K562 (cell line): ENCODE results near the gene ZNF672. TPM values are rescaled to one million over a fixed set of nuclear protein-coding genes. Genes with fewer than 3 reads are reported as not detected.
A peak's percentile ranks its signal among the peaks of the same experiment; 100 is the strongest.

Experiments used
- C11orf30 ChIP-seq: fragments of 450-650 bp; IDR thresholded peaks from 2 replicates; pipeline ENCODE4 v1.6.1; 2016; ENCODE audit warnings: low read depth, mild to moderate bottlenecking
- DACH1 ChIP-seq: fragments of 450-650 bp; IDR thresholded peaks from 2 replicates; pipeline ENCODE4 v1.6.1; 2018; ENCODE audit not compliant: partially characterized antibody
- FIP1L1 ChIP-seq: fragments of 200-400 bp; formaldehyde crosslinking; IDR thresholded peaks from 2 replicates; pipeline ENCODE4 v1.6.1; 2018; ENCODE audit warnings: mild to moderate bottlenecking, low read depth, low read length; ENCODE audit not compliant: poor library complexity, severe bottlenecking
- FUS ChIP-seq: fragments of 200-400 bp; formaldehyde crosslinking; optimal IDR thresholded peaks from 2 replicates; pipeline ENCODE3; 2017; ENCODE audit warnings: low read depth, low read length
- HDAC2 ChIP-seq: fragments of 450-650 bp; IDR thresholded peaks from 2 replicates; pipeline ENCODE4 v1.6.1; 2016; ENCODE audit warnings: mild to moderate bottlenecking
- LEF1 ChIP-seq: fragments of 450-650 bp; IDR thresholded peaks from 2 replicates; pipeline ENCODE4 v1.6.1; 2016; ENCODE audit warnings: mild to moderate bottlenecking
- MAZ ChIP-seq, 2 experiments: fragments of 450-650 bp in 1 of 2; sonication (generic) in 1 of 2; formaldehyde crosslinking; IDR thresholded peaks in 1 of 2; conservative IDR thresholded peaks in 1 of 2; 2 replicates each; pipeline versions ENCODE4 v1.4.0 to v1.5.0; 2020; ENCODE audit warnings: mild to moderate bottlenecking in 1 of 2, missing genetic modification reagents in 1 of 2
- MBD2 ChIP-seq: sonication (generic); IDR thresholded peaks from 2 replicates; pipeline ENCODE4 v1.6.1; 2016; ENCODE audit warnings: low read depth, borderline replicate concordance
- MED1 ChIP-seq: sonication (generic); formaldehyde crosslinking; IDR thresholded peaks from 2 replicates; pipeline ENCODE4 v1.8.1; 2023; ENCODE audit warnings: missing genetic modification reagents, borderline replicate concordance
- MYNN ChIP-seq, 2 experiments: sonication (generic); formaldehyde crosslinking in 1 of 2; IDR thresholded peaks; 2 replicates each; pipeline versions ENCODE4 v1.5.0 to v1.6.1; 2016 to 2020; ENCODE audit warnings: antibody characterized with exemption in 1 of 2, missing genetic modification reagents in 1 of 2
- NFRKB ChIP-seq: fragments of 450-650 bp; IDR thresholded peaks from 2 replicates; pipeline ENCODE4 v1.6.1; 2016; ENCODE audit warnings: low read depth
- POU5F1 ChIP-seq: fragments of 150-350 bp; IDR thresholded peaks from 2 replicates; pipeline ENCODE4 v1.6.1; 2014; ENCODE audit warnings: borderline replicate concordance, low read length, low read depth, mild to moderate bottlenecking; ENCODE audit not compliant: partially characterized antibody
- RB1 ChIP-seq: fragments of 450-650 bp; IDR thresholded peaks from 2 replicates; pipeline ENCODE4 v1.6.1; 2017; ENCODE audit warnings: low read depth, mild to moderate bottlenecking
- SIN3A ChIP-seq, 2 experiments: fragments of 150-350 bp in 1 of 2; IDR thresholded peaks; 2 replicates each; pipeline ENCODE4 v1.6.1; 2011 to 2016; ENCODE audit warnings: borderline replicate concordance in 2 of 2, low read depth in 2 of 2, low read length in 2 of 2, mild to moderate bottlenecking in 2 of 2, moderate library complexity in 2 of 2; ENCODE audit not compliant: control insufficient read depth in 1 of 2
- SP1 ChIP-seq: sonication (generic); formaldehyde crosslinking; IDR thresholded peaks from 2 replicates; pipeline ENCODE4 v1.8.1; 2022; ENCODE audit warnings: mild to moderate bottlenecking, missing genetic modification reagents
- SRF ChIP-seq, 2 experiments: fragments of 250-450, 450-650 bp in 1 of 2; sonication (Bioruptor Pico) in 1 of 2; sonication (generic) in 1 of 2; formaldehyde crosslinking; IDR thresholded peaks; 2 replicates each; pipeline versions ENCODE4 v1.5.0 to v1.5.1; 2020 to 2022; ENCODE audit warnings: mild to moderate bottlenecking in 1 of 2, missing genetic modification reagents in 1 of 2
- TAL1 ChIP-seq: fragments of 450-650 bp; IDR thresholded peaks from 2 replicates; pipeline ENCODE4 v1.6.1; 2016; ENCODE audit warnings: mild to moderate bottlenecking
- TRIM24 ChIP-seq, 2 experiments: fragments of 450-650 bp; IDR thresholded peaks; 2 replicates each; pipeline ENCODE4 v1.6.1; 2016
- ZFX ChIP-seq: sonication (generic); formaldehyde crosslinking; IDR thresholded peaks from 2 replicates; pipeline ENCODE4 v1.8.0; 2022; ENCODE audit warnings: mild to moderate bottlenecking, missing genetic modification reagents, moderate library complexity
- ZNF212 ChIP-seq: fragments of 450-650 bp; formaldehyde crosslinking; IDR thresholded peaks from 2 replicates; pipeline ENCODE4 v1.4.0; 2020; ENCODE audit warnings: mild to moderate bottlenecking
- ZNF57 ChIP-seq: fragments of 450-650 bp; formaldehyde crosslinking; IDR thresholded peaks from 2 replicates; pipeline ENCODE4 v1.4.0; 2020; ENCODE audit warnings: mild to moderate bottlenecking, moderate library complexity
- ZNF695 ChIP-seq: fragments of 450-650 bp; formaldehyde crosslinking; IDR thresholded peaks from 2 replicates; pipeline ENCODE4 v1.4.0; 2020; ENCODE audit warnings: mild to moderate bottlenecking, moderate library complexity
- ZNF76 ChIP-seq: fragments of 250-450 bp; sonication (Bioruptor Pico); IDR thresholded peaks from 2 replicates; pipeline ENCODE4 v1.4.0; 2020; ENCODE audit warnings: mild to moderate bottlenecking, moderate library complexity, borderline replicate concordance
- polyA plus RNA-seq, 8 experiments: library from polyadenylated mRNA; depleted of rRNA in 4 of 8; stranded (reverse) in 5 of 8; unstranded in 3 of 8; fragments of >200 nt; fragmentation: Nextera tagmentation in 2 of 8; fragmentation: Illumina TruSeq in 1 of 8; extraction: Ambion mirVana in 2 of 8; extraction: Trizol in 1 of 8; gene quantifications; 2 replicates each; pipeline versions ENCODE4 v1.2.1 to v1.2.3, GENCODE V29; 2011 to 2014; ENCODE audit warnings: inconsistent platforms in 1 of 8, missing spikeins in 1 of 8
- total RNA-seq, 7 experiments: library from RNA; depleted of rRNA in 6 of 7; stranded (reverse); fragments of >200 nt in 6 of 7; fragmentation: Illumina TruSeq in 2 of 7; extraction: Trizol in 2 of 7; gene quantifications; 2 replicates each; pipeline versions ENCODE4 v1.2.1 to v1.2.3, GENCODE V29; 2011 to 2021; ENCODE audit warnings: low replicate concordance in 1 of 7
- TF ChIP-seq, protein P1 (sequence below): fragments of 250-450 bp; sonication (Bioruptor Pico); IDR thresholded peaks from 2 replicates; pipeline ENCODE4 v1.4.0; 2020; ENCODE audit warnings: mild to moderate bottlenecking, moderate library complexity
- TF ChIP-seq, protein P2 (sequence below): fragments of 250-450 bp; sonication (Bioruptor Pico); IDR thresholded peaks from 2 replicates; pipeline ENCODE4 v1.5.1; 2021; ENCODE audit warnings: mild to moderate bottlenecking

The ZNF672 gene
- total and polyA plus RNA-seq, 9 of the 15 experiments (the other 6 are each of a cell fraction or from before 2014, with no cell fraction given) = 1.9 to 57.9 (median 24.1) TPM

DNA sequence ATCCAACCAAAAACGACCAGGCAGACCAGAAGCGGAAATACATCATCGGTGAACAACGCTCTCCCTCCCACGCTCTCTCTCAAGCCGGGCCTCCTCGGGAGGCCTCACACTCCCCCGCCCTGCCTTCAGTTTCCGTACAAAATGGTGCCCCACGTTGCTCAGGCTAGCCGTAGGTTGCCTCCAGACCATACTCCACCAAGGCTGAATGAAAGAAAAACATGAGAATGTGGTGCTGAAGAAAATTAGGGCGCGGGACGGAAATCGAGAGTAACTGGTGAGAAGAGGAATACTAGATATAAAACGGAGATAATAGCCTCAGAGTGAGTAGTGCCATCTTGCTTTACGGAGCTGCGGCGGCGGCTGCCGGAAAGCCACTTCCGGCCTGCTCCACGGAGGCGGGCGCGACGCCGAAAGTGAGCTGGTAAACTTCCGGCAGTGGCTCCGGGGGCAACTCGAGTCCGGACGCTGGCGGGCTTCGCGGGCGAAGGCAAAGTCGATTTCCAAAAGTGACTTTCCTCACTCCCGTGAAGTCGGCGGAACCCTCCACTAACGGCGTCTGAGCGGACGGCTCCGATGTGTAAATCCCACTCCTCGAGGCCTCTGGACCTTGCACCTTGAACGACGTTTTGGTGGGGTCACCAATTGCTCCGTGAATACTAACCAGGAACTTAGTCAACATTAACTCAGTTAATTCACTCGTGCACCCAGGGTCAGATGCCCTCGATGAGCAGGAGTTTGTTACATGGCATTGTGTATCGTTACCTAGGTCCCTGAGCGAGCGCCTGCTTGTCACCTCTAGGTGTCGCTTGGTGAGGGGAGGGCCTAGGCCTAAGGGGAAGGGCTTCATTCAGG lies 11.9 kb upstream of the ZNF672 start, which contains the start of gene SH3BP5L (continued):
- TF ChIP-seq NFRKB = no peak; the same call in none of the 2 replicates
- TF ChIP-seq LEF1 = peak; percentile 24; the same call in 1 of the 2 replicates
- TF ChIP-seq MAZ (CRISPR knock-in tag; conservative IDR thresholded peaks at IDR 0.05 in 1 of 2, IDR thresholded peaks at IDR 0.05 in 1 of 2) = peak; percentile 69 to 90
- TF ChIP-seq ZFX (CRISPR knock-in tag) = peak; percentile 98
- peak; percentile 38 to 87; a peak in 2 of 4 replicates for TF ChIP-seq SIN3A (IDR thresholded peaks at IDR 0.05; ENCODE audit: borderline replicate concordance in 2 of 2, control insufficient read depth in 1 of 2, low read depth in 2 of 2, low read length in 2 of 2)
- TF ChIP-seq SP1 (CRISPR knock-in tag) = peak; percentile 80
- no peak for TF ChIP-seq HDAC2
- TF ChIP-seq, protein P1, sequence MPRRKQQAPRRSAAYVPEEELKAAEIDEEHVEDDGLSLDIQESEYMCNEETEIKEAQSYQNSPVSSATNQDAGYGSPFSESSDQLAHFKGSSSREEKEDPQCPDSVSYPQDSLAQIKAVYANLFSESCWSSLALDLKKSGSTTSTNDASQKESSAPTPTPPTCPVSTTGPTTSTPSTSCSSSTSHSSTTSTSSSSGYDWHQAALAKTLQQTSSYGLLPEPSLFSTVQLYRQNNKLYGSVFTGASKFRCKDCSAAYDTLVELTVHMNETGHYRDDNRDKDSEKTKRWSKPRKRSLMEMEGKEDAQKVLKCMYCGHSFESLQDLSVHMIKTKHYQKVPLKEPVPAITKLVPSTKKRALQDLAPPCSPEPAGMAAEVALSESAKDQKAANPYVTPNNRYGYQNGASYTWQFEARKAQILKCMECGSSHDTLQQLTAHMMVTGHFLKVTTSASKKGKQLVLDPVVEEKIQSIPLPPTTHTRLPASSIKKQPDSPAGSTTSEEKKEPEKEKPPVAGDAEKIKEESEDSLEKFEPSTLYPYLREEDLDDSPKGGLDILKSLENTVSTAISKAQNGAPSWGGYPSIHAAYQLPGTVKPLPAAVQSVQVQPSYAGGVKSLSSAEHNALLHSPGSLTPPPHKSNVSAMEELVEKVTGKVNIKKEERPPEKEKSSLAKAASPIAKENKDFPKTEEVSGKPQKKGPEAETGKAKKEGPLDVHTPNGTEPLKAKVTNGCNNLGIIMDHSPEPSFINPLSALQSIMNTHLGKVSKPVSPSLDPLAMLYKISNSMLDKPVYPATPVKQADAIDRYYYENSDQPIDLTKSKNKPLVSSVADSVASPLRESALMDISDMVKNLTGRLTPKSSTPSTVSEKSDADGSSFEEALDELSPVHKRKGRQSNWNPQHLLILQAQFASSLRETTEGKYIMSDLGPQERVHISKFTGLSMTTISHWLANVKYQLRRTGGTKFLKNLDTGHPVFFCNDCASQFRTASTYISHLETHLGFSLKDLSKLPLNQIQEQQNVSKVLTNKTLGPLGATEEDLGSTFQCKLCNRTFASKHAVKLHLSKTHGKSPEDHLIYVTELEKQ (CRISPR knock-in tag) = no peak
- TF ChIP-seq MED1 (CRISPR knock-in tag) = no peak
- no peak for TF ChIP-seq TAL1
- TF ChIP-seq ZNF695 (CRISPR knock-in tag) = no peak
- TF ChIP-seq MBD2 = peak; percentile 80; the same call in 1 of the 2 replicates
- no peak for TF ChIP-seq ZNF212
- no peak for TF ChIP-seq DACH1
- peak; percentile 75; the same call in 1 of the 2 replicates for TF ChIP-seq ZNF76 (CRISPR knock-in tag)
- TF ChIP-seq FIP1L1 = no peak
- TF ChIP-seq SRF (CRISPR knock-in tag; IDR thresholded peaks at IDR 0.05) = no peak
- TF ChIP-seq RB1 = peak; percentile 47; the same call in 1 of the 2 replicates
- TF ChIP-seq POU5F1 = no peak
- TF ChIP-seq TRIM24 (IDR thresholded peaks at IDR 0.05) = no peak; a peak in 1 of 4 replicates
- TF ChIP-seq C11orf30 = peak; percentile 74
- TF ChIP-seq FUS = no peak
- TF ChIP-seq, protein P2, sequence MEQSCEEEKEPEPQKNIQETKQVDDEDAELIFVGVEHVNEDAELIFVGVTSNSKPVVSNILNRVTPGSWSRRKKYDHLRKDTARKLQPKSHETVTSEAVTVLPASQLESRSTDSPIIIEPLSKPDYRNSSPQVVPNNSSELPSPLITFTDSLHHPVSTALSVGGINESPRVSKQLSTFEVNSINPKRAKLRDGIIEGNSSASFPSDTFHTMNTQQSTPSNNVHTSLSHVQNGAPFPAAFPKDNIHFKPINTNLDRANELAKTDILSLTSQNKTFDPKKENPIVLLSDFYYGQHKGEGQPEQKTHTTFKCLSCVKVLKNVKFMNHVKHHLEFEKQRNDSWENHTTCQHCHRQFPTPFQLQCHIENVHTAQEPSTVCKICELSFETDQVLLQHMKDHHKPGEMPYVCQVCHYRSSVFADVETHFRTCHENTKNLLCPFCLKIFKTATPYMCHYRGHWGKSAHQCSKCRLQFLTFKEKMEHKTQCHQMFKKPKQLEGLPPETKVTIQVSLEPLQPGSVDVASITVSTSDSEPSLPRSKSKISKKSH = no peak
- no peak for TF ChIP-seq MYNN (IDR thresholded peaks at IDR 0.05)
- no peak for TF ChIP-seq MYNN (CRISPR knock-in tag; IDR thresholded peaks at IDR 0.05)
- 0 out of 2 replicates have a peak, but pooled peaks have one; percentile 40 for TF ChIP-seq ZNF57 (CRISPR knock-in tag)
